ENCODE measurements around the gene GYPE.
"Not testable (repeated sequence)": the region's sequence is repeated elsewhere in the genome, so short reads cannot be mapped to it uniquely, and the experiment has no call there.

The GYPE gene

GRCh38 chr4:143905440-143905839, at the start of gene GYPE:
GYPE (minus strand) TSS chr4:143905559; CDS start chr4:143905507, 52 bp downstream.
- not testable (repeated sequence) for DNase-seq

- DNase-seq = not testable (repeated sequence)
These were observed 46.2 kb upstream of the GYPE start for GRCh38 chr4:143951458-143951972.

GRCh38 chr4:143950967-143951366, 45.6 kb upstream of the GYPE start:
- not testable (repeated sequence) for DNase-seq

GRCh38 chr4:143950185-143950584, 44.8 kb upstream of the GYPE start:
- DNase-seq = not testable (repeated sequence)

- not testable (repeated sequence) for DNase-seq
These were observed 42.1 kb upstream of the GYPE start for GRCh38 chr4:143947493-143947892.

GRCh38 chr4:143940708-143941107, 35.3 kb upstream of the GYPE start:
- DNase-seq = not testable (repeated sequence)

- no peak for DNase-seq
These were observed 34.2 kb upstream of the GYPE start for GRCh38 chr4:143939528-143939927.

GRCh38 chr4:143938890-143939289, 33.5 kb upstream of the GYPE start:
- not testable (repeated sequence) for DNase-seq

- DNase-seq = peak in 1 of 51 donors; percentile 0
These were observed 15.8 kb upstream of the GYPE start for GRCh38 chr4:143921181-143921580.

- not testable (repeated sequence) for DNase-seq
These were observed 11.1 kb upstream of the GYPE start for GRCh38 chr4:143916485-143916884.

GRCh38 chr4:143912478-143912877, 7.1 kb upstream of the GYPE start:
- DNase-seq = not testable (repeated sequence)

- DNase-seq = peak in 7 of 51 donors; percentile 0 to 8 (median 2)
These were observed 6.4 kb upstream of the GYPE start for GRCh38 chr4:143911528-143912417.

- DNase-seq = not testable (repeated sequence)
These were observed 5.5 kb upstream of the GYPE start for GRCh38 chr4:143910906-143911305.

GRCh38 chr4:143907811-143908210, 2.5 kb upstream of the GYPE start:
- peak in 3 of 51 donors; percentile 0 to 17 (median 1) for DNase-seq

GRCh38 chr4:143904431-143904830, 928 bp downstream of the GYPE start:
- DNase-seq = not testable (repeated sequence)

GRCh38 chr4:143890323-143890722, 15.0 kb downstream of the GYPE start:
- not testable (repeated sequence) for DNase-seq

GRCh38 chr4:143888189-143888588, 17.2 kb downstream of the GYPE start:
- not testable (repeated sequence) for DNase-seq

GRCh38 chr4:143884965-143885364, 20.4 kb downstream of the GYPE start:
- DNase-seq = not testable (repeated sequence)

- no peak for DNase-seq
These were observed 21.8 kb downstream of the GYPE start for GRCh38 chr4:143883529-143883928.

- no peak for DNase-seq
These were observed 22.5 kb downstream of the GYPE start for GRCh38 chr4:143882892-143883291.

GRCh38 chr4:143879561-143879960, 25.8 kb downstream of the GYPE start:
- not testable (repeated sequence) for DNase-seq

GRCh38 chr4:143875357-143875756, 30.0 kb downstream of the GYPE start:
- DNase-seq = not testable (repeated sequence)
